ENCODE results near the gene ING4. TPM values are rescaled to one million over a fixed set of nuclear protein-coding genes. Genes with fewer than 3 reads are reported as not detected.
A peak's percentile ranks its signal among the peaks of the same experiment; 100 is the strongest.

The ING4 gene
- total RNA-seq, 4 donors from 2014 or later, result 8.3 to 37.0 (median 26.9) TPM

DNA sequence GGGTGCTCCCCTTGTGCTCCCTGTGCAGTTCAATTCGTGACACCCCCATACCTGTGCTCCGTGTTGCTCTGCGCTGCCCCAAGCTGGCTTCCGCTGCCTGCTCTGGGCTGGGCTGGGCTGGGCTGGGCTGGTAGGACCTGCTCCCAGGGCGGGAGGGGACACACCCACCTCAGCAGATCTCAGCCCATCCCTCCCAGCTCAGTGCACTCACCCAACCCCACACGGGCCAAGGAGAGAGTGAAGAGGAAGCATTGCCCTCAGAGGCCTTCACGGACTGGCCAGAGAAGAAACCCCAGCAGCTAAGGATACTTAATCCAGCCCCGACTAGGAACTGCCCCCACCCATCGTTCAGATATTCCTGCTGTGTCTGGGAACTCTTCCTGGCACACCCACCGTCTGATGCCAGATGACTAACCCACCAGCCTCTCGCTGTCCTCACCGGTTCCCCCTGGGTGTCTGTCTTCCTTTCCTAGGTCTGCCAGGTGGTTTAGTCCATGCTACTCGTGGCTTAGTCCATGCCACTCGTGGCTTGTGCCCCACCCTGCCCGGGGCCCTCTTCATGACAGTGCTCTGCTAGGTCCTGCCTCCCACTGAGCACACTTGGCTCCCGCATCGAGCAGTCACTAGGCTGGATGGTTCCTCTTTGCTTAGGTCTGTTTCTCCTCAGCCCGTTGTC lies 26.9 kb downstream of the ING4 start, which contains the start of gene LPAR5:
LPAR5 (minus strand) TSS at position 104 of the 676 bp plus-strand sequence. CDS start 14,711 bp downstream, outside the sequence.
- no peak for DNase-seq
- Histone ChIP-seq H3K9me3 (no peaks in the 10 kb centered on the region), H3K4me3 (peak within 1 kb of the TSS; percentile 25 to 63 (median 48)), H3K27ac (peak within 1 kb of the TSS; percentile 76 to 90 (median 84)), H3K27me3 (no peaks in the 10 kb centered on the region), H3K36me3 (peaks cover 0 to 5% (median 0%) of the 10 kb centered on the region in 3 donors), H3K4me1 (peaks cover 22 to 88% (median 34%) of the 10 kb centered on the region in 3 donors)
- WGBS, 2 donors, result 17 to 32% methylated on average over 8 to 9 of the region's 18 CpGs
- TF ChIP-seq, protein P1, sequence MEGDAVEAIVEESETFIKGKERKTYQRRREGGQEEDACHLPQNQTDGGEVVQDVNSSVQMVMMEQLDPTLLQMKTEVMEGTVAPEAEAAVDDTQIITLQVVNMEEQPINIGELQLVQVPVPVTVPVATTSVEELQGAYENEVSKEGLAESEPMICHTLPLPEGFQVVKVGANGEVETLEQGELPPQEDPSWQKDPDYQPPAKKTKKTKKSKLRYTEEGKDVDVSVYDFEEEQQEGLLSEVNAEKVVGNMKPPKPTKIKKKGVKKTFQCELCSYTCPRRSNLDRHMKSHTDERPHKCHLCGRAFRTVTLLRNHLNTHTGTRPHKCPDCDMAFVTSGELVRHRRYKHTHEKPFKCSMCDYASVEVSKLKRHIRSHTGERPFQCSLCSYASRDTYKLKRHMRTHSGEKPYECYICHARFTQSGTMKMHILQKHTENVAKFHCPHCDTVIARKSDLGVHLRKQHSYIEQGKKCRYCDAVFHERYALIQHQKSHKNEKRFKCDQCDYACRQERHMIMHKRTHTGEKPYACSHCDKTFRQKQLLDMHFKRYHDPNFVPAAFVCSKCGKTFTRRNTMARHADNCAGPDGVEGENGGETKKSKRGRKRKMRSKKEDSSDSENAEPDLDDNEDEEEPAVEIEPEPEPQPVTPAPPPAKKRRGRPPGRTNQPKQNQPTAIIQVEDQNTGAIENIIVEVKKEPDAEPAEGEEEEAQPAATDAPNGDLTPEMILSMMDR (IDR thresholded peaks at IDR 0.05), result no peak
- TF ChIP-seq POLR2A (IDR thresholded peaks at IDR 0.05), result peak in 2 of 4 donors; percentile 58 to 65
- intact Hi-C loops (cut with DNase I), result no loop called here

DNA sequence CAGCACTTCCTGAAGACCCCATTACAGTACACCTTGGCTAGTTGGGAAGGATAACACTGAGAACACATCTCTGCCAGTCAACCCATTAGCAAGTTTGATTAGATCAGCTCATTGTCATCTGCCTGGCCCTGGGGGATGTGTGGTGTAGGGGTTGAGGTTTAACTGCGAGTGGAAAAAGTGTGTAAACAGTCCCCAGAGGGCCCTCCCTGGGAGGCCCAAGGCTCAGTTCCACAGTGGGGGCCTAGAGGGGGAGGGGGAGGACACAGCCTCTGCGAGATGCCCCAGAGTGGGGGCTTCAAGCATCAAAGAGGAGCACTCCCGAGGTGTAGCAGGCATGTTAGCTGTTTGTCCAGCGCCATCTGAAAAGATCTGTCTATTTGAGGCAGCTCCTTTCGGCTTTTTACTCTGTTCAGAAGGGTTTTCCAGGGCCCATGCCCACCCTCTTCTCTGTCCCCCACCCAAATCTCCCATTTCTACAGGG lies 27.5 kb downstream of the ING4 start:
- intact Hi-C loops (cut with DNase I), result no loop called here
- Histone ChIP-seq H3K4me3 (peak overlapping the region; percentile 25 to 63 (median 48)), H3K36me3 (peaks cover 0 to 10% (median 0%) of the 10 kb centered on the region in 3 donors), H3K9me3 (no peaks in the 10 kb centered on the region), H3K4me1 (peaks cover 22 to 88% (median 34%) of the 10 kb centered on the region in 3 donors), H3K27me3 (no peaks in the 10 kb centered on the region), H3K27ac (peak overlapping the region; percentile 76 to 90 (median 84))
- DNase-seq, result no peak
- no peak for TF ChIP-seq POLR2A (IDR thresholded peaks at IDR 0.05)
- TF ChIP-seq, protein P1 (IDR thresholded peaks at IDR 0.05), result no peak
- WGBS, 2 donors, result 24 to 58% methylated on average over 5 of the region's 5 CpGs

DNA sequence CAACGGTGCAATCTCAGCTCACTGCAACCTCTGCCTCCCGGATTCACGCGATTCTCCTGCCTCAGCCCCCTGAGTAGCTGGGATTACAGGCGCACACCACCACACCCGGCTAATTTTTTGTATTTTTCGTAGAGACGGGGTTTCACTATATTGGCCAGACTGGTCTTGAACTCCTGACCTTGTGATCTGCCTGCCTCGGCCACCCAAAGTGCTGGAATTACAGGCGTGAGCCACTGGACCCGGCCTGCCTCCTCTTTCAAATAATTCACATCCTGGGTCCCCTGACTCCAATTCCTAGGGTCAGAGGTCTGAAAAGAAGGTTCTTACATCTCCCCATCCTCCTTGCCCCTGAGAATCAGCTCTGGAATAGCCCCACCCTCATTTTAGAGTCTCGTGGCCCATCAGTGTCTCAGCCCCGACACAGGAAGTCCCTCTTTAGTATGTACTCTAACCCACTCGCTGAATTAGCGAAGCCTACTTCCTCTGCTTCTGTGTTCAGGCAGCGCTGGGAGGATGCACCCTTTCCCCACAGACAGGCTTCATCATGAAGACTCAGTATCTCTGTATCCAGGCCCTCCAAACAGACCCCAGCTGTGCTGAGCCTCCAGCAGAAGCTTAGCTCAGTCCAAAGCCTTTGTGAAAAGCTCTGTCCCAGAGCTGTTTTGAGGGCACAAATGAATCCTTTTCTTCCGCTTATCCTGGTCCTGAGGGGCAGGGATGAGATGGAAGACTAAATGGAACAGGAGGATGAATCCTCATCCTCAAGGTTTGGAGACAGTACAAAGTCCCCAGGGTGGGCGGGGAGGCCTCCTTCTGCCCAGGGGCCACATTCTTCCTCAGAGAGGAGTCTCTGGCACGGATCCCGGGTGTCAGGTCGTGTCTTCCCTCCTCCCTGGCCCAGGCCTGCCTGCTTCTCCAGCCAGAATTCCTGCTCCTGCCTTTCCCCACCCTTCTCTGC lies 30.6 kb downstream of the ING4 start:
- Histone ChIP-seq H3K4me1 (peaks cover 22 to 67% (median 23%) of the 10 kb centered on the region in 3 donors), H3K27me3 (no peaks in the 10 kb centered on the region), H3K4me3 (peak overlapping the region in 1 of 4 donors; percentile 26), H3K9me3 (no peaks in the 10 kb centered on the region), H3K36me3 (peaks cover 0 to 10% (median 0%) of the 10 kb centered on the region in 3 donors), H3K27ac (peak overlapping the region; percentile 35 to 60 (median 44))
- DNase-seq, result no peak
- intact Hi-C loops (cut with DNase I), result no loop called here
- peak in 1 of 4 donors; percentile 34 for TF ChIP-seq POLR2A (IDR thresholded peaks at IDR 0.05)
- TF ChIP-seq, protein P1 (IDR thresholded peaks at IDR 0.05), result no peak
- WGBS, 2 donors, result 50 to 62% methylated on average over 18 to 21 of the region's 21 CpGs

DNA sequence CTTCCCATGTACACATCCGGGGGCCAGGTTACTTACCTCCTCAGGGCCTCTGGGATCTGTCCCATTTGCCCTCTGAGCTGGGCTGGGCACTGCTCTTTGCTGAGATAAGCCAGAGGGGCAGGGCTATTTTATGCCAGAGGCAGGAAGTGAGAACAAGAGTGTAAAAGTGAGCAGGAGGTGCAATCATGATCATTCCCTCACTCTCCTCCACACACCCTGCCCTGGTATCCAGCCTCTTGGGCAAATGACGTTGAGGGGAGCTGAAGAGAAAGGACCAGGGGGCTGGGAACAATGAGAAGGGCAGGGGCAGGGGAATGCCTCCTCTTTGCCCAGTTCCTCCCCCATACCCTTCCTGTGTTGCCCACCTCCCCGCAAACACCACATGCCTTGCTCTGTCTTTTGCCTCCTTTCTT lies 31.4 kb downstream of the ING4 start:
- WGBS, 2 donors, result 78 to 89% methylated on average over 2 to 3 of the region's 3 CpGs
- Histone ChIP-seq H3K9me3 (no peaks in the 10 kb centered on the region), H3K36me3 (peaks cover 0 to 10% (median 0%) of the 10 kb centered on the region in 3 donors), H3K27ac (peak overlapping the region; percentile 14 to 60 (median 44)), H3K4me1 (peaks cover 16 to 67% (median 20%) of the 10 kb centered on the region in 3 donors), H3K27me3 (no peaks in the 10 kb centered on the region), H3K4me3 (peak overlapping the region in 1 of 4 donors; percentile 26)
- TF ChIP-seq, protein P1 (IDR thresholded peaks at IDR 0.05), result no peak
- TF ChIP-seq POLR2A (IDR thresholded peaks at IDR 0.05), result no peak
- intact Hi-C loops (cut with DNase I), result no loop called here
- DNase-seq, result no peak

Data from esophagus squamous epithelium (tissue), 5 donors.